Measurements from ENCODE around the gene LRRC45. TPM values are rescaled to one million over a fixed set of nuclear protein-coding genes. Genes with fewer than 3 reads are reported as not detected.

LRRC45 gene
- total RNA-seq, 1 experiment from 2014 or later: 6.1 TPM

GRCh38 chr17:82006468-82007227, 16.5 kb upstream of the LRRC45 start:
- DNase-seq (ENCODE audit: extremely low read depth, low read depth): no peak

GRCh38 chr17:82007228-82007494, 15.9 kb upstream of the LRRC45 start:
- no peak for DNase-seq (ENCODE audit: extremely low read depth, low read depth)

GRCh38 chr17:82007495-82008257, 15.4 kb upstream of the LRRC45 start:
- no peak for DNase-seq (ENCODE audit: extremely low read depth, low read depth)

DNA sequence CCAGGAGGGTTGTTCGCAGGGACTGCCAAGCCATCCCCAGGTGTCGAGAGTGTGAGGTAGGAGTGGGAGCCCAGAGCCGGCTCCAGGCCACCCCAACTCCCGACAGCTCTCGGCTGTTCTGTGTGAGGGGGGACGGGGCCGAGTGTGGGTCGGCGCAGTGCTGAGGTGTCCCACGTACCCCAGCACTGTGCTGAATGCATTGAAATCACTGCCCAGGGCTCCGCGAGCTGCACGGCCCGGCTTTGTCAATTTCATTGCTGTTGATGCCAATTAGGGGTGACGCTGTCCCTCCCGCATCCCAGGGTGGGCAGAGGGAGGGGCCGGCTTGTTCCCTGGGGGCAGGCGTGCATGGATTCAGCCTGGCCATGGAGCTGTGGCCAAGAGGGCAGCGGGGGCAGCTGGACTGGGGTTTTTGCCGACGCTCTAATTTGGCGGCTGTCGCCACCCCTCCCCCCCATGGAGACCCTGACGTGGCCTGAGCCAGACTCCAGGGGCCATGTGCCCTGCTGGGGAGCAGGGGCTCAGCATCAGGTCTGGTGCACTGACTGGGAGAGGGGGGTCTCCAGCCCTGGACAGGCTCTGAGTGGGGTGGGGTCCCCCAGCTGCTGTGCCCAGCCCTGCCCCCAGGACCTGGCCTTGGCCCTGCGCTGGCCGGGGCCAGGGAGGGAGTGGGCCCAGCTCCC, 14.7 kb upstream of the LRRC45 start:
- DNase-seq (ENCODE audit: extremely low read depth, low read depth): no peak

DNA sequence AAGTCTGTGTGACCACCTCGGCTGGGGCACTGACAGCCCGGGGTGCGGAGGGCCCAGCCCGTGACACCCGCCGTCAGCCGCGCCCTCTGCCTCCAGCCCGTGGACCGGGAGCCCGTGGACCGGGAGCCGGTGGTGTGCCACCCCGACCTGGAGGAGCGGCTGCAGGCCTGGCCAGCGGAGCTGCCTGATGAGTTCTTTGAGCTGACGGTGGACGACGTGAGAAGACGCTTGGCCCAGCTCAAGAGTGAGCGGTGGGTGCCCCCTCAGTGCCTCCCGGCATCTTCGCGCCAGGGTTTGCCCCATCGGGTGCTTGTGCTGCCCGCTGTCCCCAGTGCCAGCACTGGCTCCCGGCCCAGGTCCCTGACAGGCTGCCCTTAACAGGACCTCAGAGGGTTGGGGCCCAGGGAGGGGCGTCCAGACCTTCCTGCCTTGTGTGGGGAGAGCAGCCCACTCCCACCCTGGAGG, 14.1 kb upstream of the LRRC45 start:
- DNase-seq (ENCODE audit: extremely low read depth, low read depth): no peak

- no peak for DNase-seq (ENCODE audit: extremely low read depth, low read depth)
Observed at GRCh38 chr17:82009413-82009812, 13.7 kb upstream of the LRRC45 start.

DNA sequence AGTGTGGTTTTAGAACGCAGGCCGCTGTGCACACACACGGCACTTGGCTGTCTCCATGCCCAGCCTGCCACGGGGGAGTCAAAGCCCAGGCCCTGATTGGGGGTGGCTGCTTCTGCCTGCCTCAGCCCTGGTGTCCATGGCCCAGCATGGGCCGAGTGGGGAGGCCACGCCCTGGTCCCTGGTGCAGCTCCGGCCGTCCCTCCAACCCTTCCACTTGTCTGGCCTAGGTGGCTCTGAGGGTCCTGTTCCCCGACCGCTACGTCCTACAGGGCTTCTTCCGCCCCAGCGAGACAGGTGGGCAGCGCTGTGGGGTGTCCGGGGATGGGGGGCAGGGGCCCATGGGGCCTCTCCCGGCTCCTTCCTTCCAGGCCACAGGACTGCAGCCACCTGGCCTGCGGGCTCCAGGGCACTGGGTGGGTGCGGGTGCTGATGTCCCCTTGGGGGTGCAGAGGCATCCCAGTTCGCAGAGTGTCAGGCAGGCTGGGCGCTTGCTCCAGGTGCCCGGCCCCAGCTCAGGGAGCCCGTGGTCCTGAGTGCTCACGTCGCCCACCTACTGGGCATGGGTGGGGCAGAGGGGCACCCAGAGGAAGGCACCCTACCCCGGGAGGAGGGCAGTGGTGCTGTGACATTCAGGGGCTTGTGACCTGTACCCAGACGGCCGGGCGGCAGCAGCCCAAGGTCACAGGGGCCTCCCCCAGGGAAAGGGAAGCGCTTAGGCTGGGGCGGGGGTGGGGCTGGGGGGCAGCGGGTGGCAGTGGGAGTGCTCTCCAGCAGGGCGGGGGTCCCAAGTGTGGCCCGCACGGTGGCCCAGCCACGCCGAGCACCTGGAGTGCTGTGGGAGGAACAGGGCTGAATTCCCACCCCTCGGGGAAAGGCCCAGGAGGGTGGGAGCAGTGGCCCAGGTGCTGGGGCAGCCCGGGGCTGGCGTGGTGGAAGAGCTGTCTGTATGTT, 12.3 kb upstream of the LRRC45 start:
- DNase-seq (ENCODE audit: extremely low read depth, low read depth): no peak

- DNase-seq (ENCODE audit: extremely low read depth, low read depth): no peak
Observed at GRCh38 chr17:82011617-82012187, 11.4 kb upstream of the LRRC45 start.

DNA sequence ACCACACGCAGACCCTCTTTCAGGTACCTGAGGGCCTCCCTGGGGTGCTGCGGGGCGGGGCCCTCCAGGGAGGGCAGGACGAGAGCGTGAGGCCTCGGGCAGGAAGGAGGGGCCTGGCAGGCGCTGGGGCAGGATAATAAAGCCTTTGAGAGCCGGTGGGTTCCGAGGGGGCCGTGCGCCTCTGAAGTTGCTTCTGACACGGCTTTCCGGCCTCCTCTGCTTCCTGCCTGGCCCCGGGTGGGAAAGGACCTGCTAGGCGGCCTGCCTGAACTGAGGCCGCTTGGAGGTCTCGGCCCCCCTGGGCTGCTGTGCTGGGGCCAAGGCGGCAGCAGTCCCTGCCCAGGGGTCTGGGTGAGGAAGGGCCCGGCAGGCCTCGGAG, 10.9 kb upstream of the LRRC45 start:
- DNase-seq (ENCODE audit: extremely low read depth, low read depth): no peak

- no peak for DNase-seq (ENCODE audit: extremely low read depth, low read depth)
Observed at GRCh38 chr17:82012640-82013295, 10.3 kb upstream of the LRRC45 start.

DNA sequence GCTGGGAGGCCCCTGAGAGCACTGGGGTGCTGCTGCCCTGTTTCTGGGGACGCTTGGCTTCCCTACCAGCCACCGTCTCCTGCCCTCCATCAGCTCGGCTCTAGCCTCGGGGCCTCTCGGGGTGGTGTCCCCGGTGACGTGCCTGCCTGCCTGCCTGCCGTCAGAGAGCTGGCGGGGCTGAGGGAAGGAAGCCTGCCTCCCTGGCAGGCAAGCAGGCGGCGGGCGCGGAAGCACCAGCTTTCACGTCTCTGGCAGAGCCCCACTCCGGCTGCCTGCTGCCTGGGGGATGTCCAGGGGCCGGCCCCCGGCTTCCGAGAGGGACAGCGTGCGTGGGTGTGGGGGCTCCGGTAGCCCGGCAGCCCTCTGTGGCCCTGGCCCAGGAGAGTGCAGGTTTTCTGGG, 9.8 kb upstream of the LRRC45 start:
- DNase-seq (ENCODE audit: extremely low read depth, low read depth): no peak

DNA sequence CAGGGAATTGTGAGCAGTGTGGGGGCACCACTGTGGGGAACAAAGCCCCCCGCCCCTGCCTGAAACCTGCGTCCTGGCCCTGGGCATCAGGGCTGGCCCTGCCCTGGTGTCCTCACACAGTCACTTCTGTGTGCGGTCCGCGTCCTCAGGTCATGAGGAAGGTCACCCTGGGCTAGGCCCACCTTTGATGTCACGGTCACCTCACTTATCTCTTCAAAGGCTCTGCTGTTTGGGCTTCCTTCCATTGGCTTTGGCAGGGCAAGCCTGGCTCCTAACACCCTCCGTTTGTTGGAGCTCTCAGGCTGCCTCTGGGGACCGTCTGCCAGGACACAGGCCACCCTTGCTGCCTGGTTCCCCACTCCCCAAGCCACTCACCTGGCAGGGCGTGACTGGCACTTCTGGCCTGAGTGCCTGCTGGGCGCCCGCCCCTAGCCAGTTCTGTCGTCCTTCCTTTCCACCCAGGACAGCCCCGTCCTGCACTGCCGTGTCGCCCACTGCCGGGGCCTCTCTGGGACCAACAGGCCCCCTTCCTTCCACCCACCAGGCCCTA, 9.3 kb upstream of the LRRC45 start:
- DNase-seq (ENCODE audit: extremely low read depth, low read depth): no peak

GRCh38 chr17:82014432-82014831, 8.7 kb upstream of the LRRC45 start:
- no peak for DNase-seq (ENCODE audit: extremely low read depth, low read depth)

- no peak for DNase-seq (ENCODE audit: extremely low read depth, low read depth)
Observed at GRCh38 chr17:82014971-82015310, 8.2 kb upstream of the LRRC45 start.

DNA sequence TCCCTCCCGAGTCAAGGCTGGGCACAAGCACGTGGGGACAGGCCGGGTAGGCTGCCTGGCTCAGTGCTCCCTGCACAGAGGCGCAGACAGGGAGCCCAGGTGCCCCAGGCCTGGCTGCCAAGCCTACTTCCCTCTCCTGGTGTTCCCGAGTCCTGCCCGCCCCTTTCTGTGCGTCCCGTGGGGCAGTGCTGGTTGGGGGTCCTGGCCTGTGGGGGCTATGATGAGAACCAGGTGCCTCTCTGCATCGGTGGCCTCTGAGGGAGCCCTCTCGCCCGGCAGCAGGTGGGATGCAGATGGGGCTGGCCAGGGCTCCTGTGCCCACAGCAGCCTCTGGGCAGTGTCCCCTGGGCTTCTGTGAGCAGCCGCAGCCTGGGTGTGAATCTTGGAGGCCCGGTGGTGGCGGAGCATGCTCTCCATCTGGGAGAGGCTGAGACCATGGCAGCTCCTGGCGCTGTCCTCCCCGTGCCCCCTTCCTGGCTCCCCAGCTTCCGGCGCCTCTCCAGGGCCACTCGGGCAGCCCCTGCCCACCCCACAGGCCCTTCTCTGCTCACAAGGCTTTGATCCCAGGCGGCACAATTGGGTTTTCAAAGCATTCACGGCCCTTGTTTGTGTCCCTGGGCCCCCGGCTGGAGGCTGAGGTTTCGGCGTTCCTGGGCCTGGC, 7.7 kb upstream of the LRRC45 start:
- no peak for DNase-seq (ENCODE audit: extremely low read depth, low read depth)

GRCh38 chr17:82016061-82016874, 6.8 kb upstream of the LRRC45 start:
- no peak for DNase-seq (ENCODE audit: extremely low read depth, low read depth)

- DNase-seq (ENCODE audit: extremely low read depth, low read depth): no peak
Observed at GRCh38 chr17:82016875-82017459, 6.1 kb upstream of the LRRC45 start.

GRCh38 chr17:82017612-82018151, 5.4 kb upstream of the LRRC45 start:
- DNase-seq (ENCODE audit: extremely low read depth, low read depth): no peak
